Testis (tissue), 3 donors: ENCODE results near the gene PLXDC1. TPM values are rescaled to one million over a fixed set of nuclear protein-coding genes. Genes with fewer than 3 reads are reported as not detected.

Experiments
- DNase-seq: peaks from one replicate; pipeline ENCODE4 v3.0.0-alpha.2; 2019
- H3K27ac ChIP-seq, 2 donors: fragments of 200-600 bp; sonication (generic); one replicate each; pipeline ENCODE4 v1.5.1; 2019
- H3K27me3 ChIP-seq: fragments of 200-600 bp; sonication (generic); one replicate; pipeline ENCODE4 v1.5.1; 2019
- H3K36me3 ChIP-seq: fragments of 200-600 bp; sonication (generic); one replicate; pipeline ENCODE4 v1.5.1; 2017; ENCODE audit warnings: low read depth; ENCODE audit errors: missing control alignments
- H3K4me1 ChIP-seq: fragments of 200-600 bp; sonication (generic); one replicate; pipeline ENCODE4 v1.5.1; 2019
- H3K4me3 ChIP-seq, 2 donors: fragments of 200-600 bp; sonication (generic); one replicate each; pipeline ENCODE4 v1.5.1; 2017 to 2019
- H3K9me3 ChIP-seq: fragments of 200-600 bp; sonication (generic); one replicate; pipeline ENCODE4 v1.5.1; 2017
- CTCF ChIP-seq, 3 experiments: fragments of 450-650 bp in 2 of 3; fragments of 200-600 bp in 1 of 3; sonication (generic) in 1 of 3; IDR thresholded peaks; one replicate each; pipeline ENCODE4 v1.5.1; 2016 to 2019; ENCODE audit warnings: antibody characterized with exemption in 3 of 3, mild to moderate bottlenecking in 2 of 3, moderate library complexity in 1 of 3
- POLR2A ChIP-seq: fragments of 450-650 bp; IDR thresholded peaks from one replicate; pipeline ENCODE4 v1.6.1; 2017; ENCODE audit warnings: antibody characterized with exemption, mild to moderate bottlenecking, moderate library complexity
- WGBS, 2 donors: methylation state at CpG; one replicate each; pipeline ENCODE4 v1.1.5; 2018; 5-methylcytosine and 5-hydroxymethylcytosine counted together
- intact Hi-C: fragments of 100-400 bp; cut with DNase I; formaldehyde crosslinking; loops from one replicate; pipeline ENCODE4 v1.15.1; 2023; ENCODE audit warnings: low total_unique reads
- polyA plus RNA-seq: library from polyadenylated mRNA; stranded (reverse); fragments of 350-450 nt; fragmentation: Illumina TruSeq; extraction: RNeasy Lipid Tissue Mini Kit (QIAGEN cat#74804); gene quantifications from one replicate; pipeline ENCODE4 v1.2.3, GENCODE V29; 2014; ENCODE audit warnings: low read depth, low replicate concordance; ENCODE audit not compliant: insufficient read depth
- small RNA-seq, 2 donors: library from RNA; depleted of rRNA; stranded (forward); fragments of <200 nt; gene quantifications; one replicate each; pipeline ENCODE3, GENCODE V24; 2016
- total RNA-seq, 2 donors: library from RNA; depleted of rRNA; stranded (reverse); fragments of >200 nt; gene quantifications; one replicate each; pipeline ENCODE4 v1.2.3, GENCODE V29; 2016

Gene PLXDC1
- total and polyA plus RNA-seq, 3 donors from 2014 or later: 9.6 to 40.5 (median 14.8) TPM

- Histone ChIP-seq H3K27me3 (no peaks in the 10 kb centered on the region), H3K27ac (no peak overlapping the region), H3K9me3 (no peaks in the 10 kb centered on the region), H3K4me3 (no peak overlapping the region), H3K36me3 (no peaks in the 10 kb centered on the region), H3K4me1 (no peaks in the 10 kb centered on the region)
- TF ChIP-seq POLR2A (no peak), CTCF (IDR thresholded peaks at IDR 0.05) (no peak)
- intact Hi-C loops: no loop called here
- DNase-seq: no peak
- 80 to 84% methylated on average over 13 of the region's 13 CpGs for WGBS, 2 donors
These were observed 136.5 kb downstream of the PLXDC1 start for GRCh38 chr17:39014795-39015545.

- no peaks in the 10 kb centered on the region for H3K36me3 ChIP-seq
- no peak overlapping the region for H3K27ac ChIP-seq
- no peak for DNase-seq
- 79% methylated on average over 3 to 4 of the region's 4 CpGs for WGBS, 2 donors
- H3K4me3 ChIP-seq: no peak overlapping the region
- TF ChIP-seq CTCF (IDR thresholded peaks at IDR 0.05): no peak
- no peak for TF ChIP-seq POLR2A
- intact Hi-C loops: no loop called here
- no peaks in the 10 kb centered on the region for H3K9me3 ChIP-seq
- no peaks in the 10 kb centered on the region for H3K4me1 ChIP-seq
- no peaks in the 10 kb centered on the region for H3K27me3 ChIP-seq
These were observed 137.2 kb downstream of the PLXDC1 start for GRCh38 chr17:39014044-39014794.

Small RNAs within 50 kb of the gene (small RNA-seq; reads per million reads assigned to genes)
- gene AC091178.1: 0 reads per million in 2 donors

Other genes starting within 250 kb of the PLXDC1 start
- gene FBXO47, start 184.2 kb downstream of the PLXDC1 start, total RNA-seq: 10 to 100 TPM in 1 of 2 donors, 1 to 10 TPM in 1; 6.3 to 11.6 TPM
- gene FBXO47, start 184.2 kb downstream of the PLXDC1 start, polyA plus RNA-seq: 5.8 TPM
- gene ARL5C, start 14.5 kb upstream of the PLXDC1 start, total RNA-seq: not detected
- not detected for gene ARL5C, start 14.5 kb upstream of the PLXDC1 start, polyA plus RNA-seq
- 10 to 100 TPM; 18.1 to 19.8 TPM for gene CACNB1, start 46.0 kb upstream of the PLXDC1 start, total RNA-seq
- gene CACNB1, start 46.0 kb upstream of the PLXDC1 start, polyA plus RNA-seq: 11.3 TPM
- gene RPL19, start 48.6 kb upstream of the PLXDC1 start, total RNA-seq: 1,000 to 10,000 TPM in 1 of 2 donors, 100 to 1,000 TPM in 1; 954 to 1,719 TPM
- 1,741 TPM for gene RPL19, start 48.6 kb upstream of the PLXDC1 start, polyA plus RNA-seq
- under 1 TPM; 0.24 to 0.37 TPM for gene STAC2, start 74.3 kb upstream of the PLXDC1 start, total RNA-seq
- 1.1 TPM for gene STAC2, start 74.3 kb upstream of the PLXDC1 start, polyA plus RNA-seq
- 10 to 100 TPM; 62.5 to 67.5 TPM for gene FBXL20, start 250.0 kb upstream of the PLXDC1 start, total RNA-seq
- gene FBXL20, start 250.0 kb upstream of the PLXDC1 start, polyA plus RNA-seq: 29.7 TPM